ENCODE data around the gene OR4D9. TPM values are rescaled to one million over a fixed set of nuclear protein-coding genes. Genes with fewer than 3 reads are reported as not detected.
A peak's percentile ranks its signal among the peaks of the same experiment; 100 is the strongest.

OR4D9 gene
- total RNA-seq, 4 donors from 2014 or later, result not detected

GRCh38 chr11:59555601-59556114 is 44.3 kb downstream of the OR4D9 start:
- TF ChIP-seq CTCF (IDR thresholded peaks at IDR 0.05) (no peak), POLR2A (IDR thresholded peaks at IDR 0.05) (no peak), EP300 (IDR thresholded peaks at IDR 0.05; ENCODE audit: low read depth) (no peak), POLR2AphosphoS5 (IDR thresholded peaks at IDR 0.05) (no peak)
- no peak for DNase-seq
- intact Hi-C loops (cut with DNase I; ENCODE audit: low total_unique reads), result no loop called here
- Histone ChIP-seq H3K9me3 (no peaks in the 10 kb centered on the region), H3K27ac (peak overlapping the region in 3 of 4 donors; percentile 17 to 53 (median 48)), H3K4me1 (peaks cover 0 to 14% (median 9%) of the 10 kb centered on the region in 4 donors), H3K27me3 (no peaks in the 10 kb centered on the region), H3K4me3 (peak overlapping the region in 2 of 4 donors; percentile 4 to 37), H3K36me3 (no peaks in the 10 kb centered on the region)
- 47% methylated on average over 17 of the region's 17 CpGs; no CpG with 5 or more reads in 1 of the 2 donors for WGBS, 2 donors (ENCODE audit: low coverage in 1 of 2)
- in situ Hi-C loops (cut with MboI; ENCODE audit: low pct_ligation_motif_present in 1 of 4, low pct_unique_long_range_greater_than_20kb in 1 of 4, low sequenced_read_pairs in 3 of 4), result no loop called here

- in situ Hi-C loops (cut with MboI; ENCODE audit: low pct_ligation_motif_present in 1 of 4, low pct_unique_long_range_greater_than_20kb in 1 of 4, low sequenced_read_pairs in 3 of 4) (no loop called here), intact Hi-C loops (cut with DNase I; ENCODE audit: low total_unique reads) (no loop called here)
- peaks cover 3 to 16% (median 11%) of the 10 kb centered on the region in 4 donors for H3K4me1 ChIP-seq
- no peaks in the 10 kb centered on the region for H3K9me3 ChIP-seq
- peak overlapping the region in 2 of 4 donors; percentile 4 to 37 for H3K4me3 ChIP-seq
- H3K27ac ChIP-seq, result peak overlapping the region in 3 of 4 donors; percentile 17 to 53 (median 48)
- WGBS, 2 donors (ENCODE audit: low coverage in 1 of 2), result 36 to 44% methylated on average over 20 to 30 of the region's 30 CpGs
- no peaks in the 10 kb centered on the region for H3K27me3 ChIP-seq
- H3K36me3 ChIP-seq, result no peaks in the 10 kb centered on the region
- no peak for DNase-seq
- TF ChIP-seq POLR2A (IDR thresholded peaks at IDR 0.05) (no peak), CTCF (IDR thresholded peaks at IDR 0.05) (no peak), EP300 (IDR thresholded peaks at IDR 0.05; ENCODE audit: low read depth) (no peak), POLR2AphosphoS5 (IDR thresholded peaks at IDR 0.05) (no peak)
Measured at GRCh38 chr11:59556115-59556916, 45.0 kb downstream of the OR4D9 start.

- WGBS, 2 donors (ENCODE audit: low coverage in 1 of 2), result 31 to 50% methylated on average over 4 to 13 of the region's 13 CpGs
- DNase-seq, result no peak
- TF ChIP-seq CTCF (IDR thresholded peaks at IDR 0.05) (no peak), EP300 (IDR thresholded peaks at IDR 0.05; ENCODE audit: low read depth) (no peak), POLR2A (IDR thresholded peaks at IDR 0.05) (no peak), POLR2AphosphoS5 (IDR thresholded peaks at IDR 0.05) (no peak)
- in situ Hi-C loops (cut with MboI; ENCODE audit: low pct_ligation_motif_present in 1 of 4, low pct_unique_long_range_greater_than_20kb in 1 of 4, low sequenced_read_pairs in 3 of 4) (no loop called here), intact Hi-C loops (cut with DNase I; ENCODE audit: low total_unique reads) (no loop called here)
- Histone ChIP-seq H3K27me3 (no peaks in the 10 kb centered on the region), H3K4me1 (peaks cover 3 to 19% (median 12%) of the 10 kb centered on the region in 4 donors), H3K4me3 (no peak overlapping the region), H3K36me3 (no peaks in the 10 kb centered on the region), H3K9me3 (no peaks in the 10 kb centered on the region), H3K27ac (peak overlapping the region in 1 of 4 donors; percentile 21)
Measured at GRCh38 chr11:59556917-59557348, 45.6 kb downstream of the OR4D9 start.

GRCh38 chr11:59558270-59558643 is 46.9 kb downstream of the OR4D9 start:
- intact Hi-C loops (cut with DNase I; ENCODE audit: low total_unique reads), result no loop called here
- Histone ChIP-seq H3K4me1 (peaks cover 3 to 20% (median 13%) of the 10 kb centered on the region in 4 donors), H3K27ac (no peak overlapping the region), H3K4me3 (no peak overlapping the region), H3K36me3 (no peaks in the 10 kb centered on the region), H3K9me3 (no peaks in the 10 kb centered on the region), H3K27me3 (no peaks in the 10 kb centered on the region)
- TF ChIP-seq POLR2A (IDR thresholded peaks at IDR 0.05), result no peak
- TF ChIP-seq POLR2AphosphoS5 (IDR thresholded peaks at IDR 0.05), result no peak
- TF ChIP-seq CTCF (IDR thresholded peaks at IDR 0.05), result no peak
- no peak for TF ChIP-seq EP300 (IDR thresholded peaks at IDR 0.05; ENCODE audit: low read depth)
- WGBS, 2 donors (ENCODE audit: low coverage in 1 of 2), result 76 to 80% methylated on average over 5 to 7 of the region's 7 CpGs
- DNase-seq, result no peak
- in situ Hi-C loops (cut with MboI; ENCODE audit: low pct_ligation_motif_present in 1 of 4, low pct_unique_long_range_greater_than_20kb in 1 of 4, low sequenced_read_pairs in 3 of 4), result no loop called here

All from transverse colon (tissue), 4 donors.